Measurements from ENCODE around the gene RLN3. TPM values are rescaled to one million over a fixed set of nuclear protein-coding genes. Genes with fewer than 3 reads are reported as not detected.
"Not testable (repeated sequence)": the region's sequence is repeated elsewhere in the genome, so short reads cannot be mapped to it uniquely, and the experiment has no call there.

The RLN3 gene
- total RNA-seq, 1 donor from 2014 or later: not detected

- DNase-seq (ENCODE audit: low read depth): no peak
Observed at GRCh38 chr19:14021474-14021873, 6.5 kb upstream of the RLN3 start.

DNA sequence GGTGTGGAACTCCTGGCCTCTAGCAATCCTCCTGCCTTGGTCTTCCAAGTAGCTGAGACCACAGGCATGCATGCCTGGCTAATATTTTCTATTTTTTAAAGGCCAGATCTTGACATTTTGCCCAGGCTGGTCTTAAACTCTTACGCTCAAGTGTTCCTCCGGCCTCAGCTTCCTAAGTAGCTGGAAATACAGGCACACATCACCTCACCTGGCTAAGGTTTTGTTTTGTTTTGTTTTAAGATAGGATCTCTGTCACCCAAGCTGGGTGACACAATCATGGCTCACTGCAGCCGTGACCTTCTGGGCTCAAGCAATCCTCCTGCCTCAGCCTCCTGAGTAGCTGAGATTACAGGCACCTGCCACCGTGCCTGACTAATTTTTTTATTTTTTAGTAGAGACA, 5.5 kb upstream of the RLN3 start:
- no peak for DNase-seq (ENCODE audit: low read depth)

- peak; percentile 53 for DNase-seq (ENCODE audit: low read depth)
Observed at GRCh38 chr19:14023404-14024235, 4.3 kb upstream of the RLN3 start.

DNA sequence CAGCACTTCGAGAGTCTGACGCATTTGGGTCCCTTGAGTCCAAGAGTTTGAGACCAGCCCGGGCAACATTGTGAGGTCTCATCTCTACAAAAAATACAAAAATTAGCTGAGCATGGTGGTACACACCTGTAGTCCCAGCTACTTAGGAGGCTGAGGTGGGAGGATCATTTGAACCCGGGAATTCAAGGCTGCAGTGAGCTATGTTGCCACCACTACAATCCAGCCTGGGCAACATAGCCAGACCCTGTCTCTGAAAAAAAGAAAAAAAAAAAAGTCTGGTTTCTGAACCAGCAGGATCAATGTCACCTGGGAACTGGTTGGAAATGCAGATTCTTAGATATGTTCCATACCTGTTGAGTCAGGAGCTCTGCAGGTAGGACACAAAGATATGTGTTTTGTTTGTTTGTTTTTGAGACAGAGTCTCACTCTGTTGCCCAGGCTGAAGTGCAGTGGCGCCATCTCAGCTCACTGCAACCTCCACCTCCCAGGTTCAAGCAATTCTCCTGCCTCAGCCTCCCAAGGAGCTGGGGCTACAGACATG, 1.2 kb upstream of the RLN3 start:
- DNase-seq (ENCODE audit: low read depth): not testable (repeated sequence)

GRCh38 chr19:14028901-14029300, 953 bp downstream of the RLN3 start:
- DNase-seq (ENCODE audit: low read depth): no peak

DNA sequence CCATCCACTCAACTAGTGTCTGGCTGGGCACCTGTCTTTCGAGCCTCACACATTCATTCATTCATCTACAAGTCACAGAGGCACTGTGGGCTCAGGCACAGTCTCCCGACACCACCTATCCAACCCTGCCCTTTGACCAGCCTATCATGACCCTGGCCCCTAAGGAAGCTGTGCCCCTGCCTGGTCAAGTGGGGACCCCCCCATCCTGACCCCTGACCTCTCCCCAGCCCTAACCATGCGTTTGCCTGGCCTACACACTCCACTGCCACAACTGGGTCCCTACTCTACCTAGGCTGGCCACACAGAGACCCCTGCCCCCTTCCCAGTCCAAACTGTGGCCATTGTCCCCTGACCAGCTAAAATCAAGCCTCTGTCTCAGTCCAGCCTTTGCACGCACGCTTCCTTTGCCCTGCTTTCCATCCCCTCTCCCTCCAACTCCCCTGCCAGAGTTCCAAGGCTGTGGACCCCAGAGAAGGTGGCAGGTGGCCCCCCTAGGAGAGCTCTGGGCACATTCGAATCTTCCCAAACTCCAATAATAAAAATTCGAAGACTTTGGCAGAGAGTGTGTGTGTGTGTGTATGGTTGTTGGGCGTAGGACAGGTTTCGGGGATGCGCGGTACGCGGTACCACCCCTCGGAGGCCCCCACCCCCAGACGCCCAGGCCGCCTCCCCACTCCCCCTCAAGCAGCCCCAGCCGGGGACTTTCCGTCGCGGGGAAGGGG, 3.2 kb downstream of the RLN3 start:
- no peak for DNase-seq (ENCODE audit: low read depth)

DNA sequence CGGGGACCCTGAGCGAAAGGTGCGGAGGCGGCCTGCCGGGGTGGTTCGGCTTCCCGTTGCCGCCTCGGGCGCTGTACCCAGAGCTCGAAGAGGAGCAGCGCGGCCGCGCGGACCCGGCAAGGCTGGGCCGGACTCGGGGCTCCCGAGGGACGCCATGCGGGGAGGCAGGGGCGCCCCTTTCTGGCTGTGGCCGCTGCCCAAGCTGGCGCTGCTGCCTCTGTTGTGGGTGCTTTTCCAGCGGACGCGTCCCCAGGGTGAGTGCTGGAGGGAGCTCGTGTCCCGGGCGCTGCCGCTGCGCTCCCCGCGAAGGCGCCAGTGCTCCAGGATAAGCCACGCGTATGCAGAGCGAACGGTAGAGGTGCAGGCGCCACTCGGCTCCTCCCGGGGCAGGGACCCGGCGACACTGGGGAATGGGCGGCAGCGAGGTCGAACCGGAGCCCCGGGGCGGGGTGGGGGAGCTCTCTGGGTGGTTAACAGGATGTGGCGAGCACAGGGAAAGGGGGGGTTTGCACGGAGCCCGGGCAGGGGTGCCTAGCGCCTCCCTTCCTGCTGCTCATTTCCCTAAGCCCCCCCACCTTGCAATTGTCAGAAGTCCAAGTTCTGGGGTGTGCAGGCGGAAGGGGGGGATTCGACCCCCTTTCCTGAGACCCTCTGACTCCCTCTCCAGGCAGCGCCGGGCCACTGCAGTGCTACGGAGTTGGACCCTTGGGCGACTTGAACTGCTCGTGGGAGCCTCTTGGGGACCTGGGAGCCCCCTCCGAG, 4.0 kb downstream of the RLN3 start, which contains the start of gene IL27RA:
Gene IL27RA, plus strand, starts transcription at position 44 of the 762 bp plus-strand sequence. Its CDS starts 111 bp downstream, at position 155.
- DNase-seq (ENCODE audit: low read depth): peak; percentile 21

- DNase-seq (ENCODE audit: low read depth): no peak
Observed at GRCh38 chr19:14033946-14034345, 6.0 kb downstream of the RLN3 start.

GRCh38 chr19:14035159-14035558, 7.2 kb downstream of the RLN3 start:
- not testable (repeated sequence) for DNase-seq (ENCODE audit: low read depth)

GRCh38 chr19:14035706-14036105, 7.8 kb downstream of the RLN3 start:
- DNase-seq (ENCODE audit: low read depth): no peak

DNA sequence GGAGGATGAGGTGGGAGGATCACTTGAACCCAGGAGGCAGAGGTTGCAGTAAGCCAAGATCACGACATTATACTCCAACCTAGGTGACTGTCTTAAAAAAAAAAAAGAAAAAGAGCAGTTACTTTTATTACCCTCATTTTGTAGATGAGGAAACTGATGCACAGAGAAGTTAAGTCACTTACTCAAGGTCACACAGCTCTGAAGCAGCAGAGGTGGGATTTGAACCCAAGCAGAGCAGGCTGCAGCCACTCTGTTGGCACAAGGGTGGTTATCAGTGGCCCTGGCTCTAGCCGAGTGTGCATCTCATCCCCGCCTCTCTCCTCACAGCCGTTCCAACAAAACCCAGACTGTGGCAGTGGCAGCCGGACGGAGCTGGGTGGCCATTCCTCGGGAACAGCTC, 11.2 kb downstream of the RLN3 start:
- no peak for DNase-seq (ENCODE audit: low read depth)

- DNase-seq (ENCODE audit: low read depth): peak; percentile 77
Observed at GRCh38 chr19:14042659-14043608, 15.0 kb downstream of the RLN3 start.

DNA sequence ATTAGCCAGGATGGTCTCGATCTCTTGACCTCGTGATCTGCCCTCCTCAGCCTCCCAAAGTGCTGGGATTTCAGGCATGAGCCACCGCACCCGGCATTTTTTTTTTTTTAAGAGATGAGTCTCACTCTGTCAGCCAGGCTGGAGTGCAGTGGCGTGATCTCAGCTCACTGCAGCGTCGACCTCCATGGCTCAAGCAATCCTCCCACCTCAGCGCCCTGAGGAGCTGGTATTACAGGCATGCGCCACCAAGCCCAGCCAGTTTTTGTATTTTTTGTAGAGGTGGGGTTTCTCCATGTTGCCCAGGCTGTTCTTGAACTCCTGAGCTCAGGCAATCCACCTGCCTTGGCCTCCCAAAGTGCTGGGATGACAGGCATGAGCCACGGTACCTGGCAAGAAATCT, 19.9 kb downstream of the RLN3 start:
- DNase-seq (ENCODE audit: low read depth): not testable (repeated sequence)

GRCh38 chr19:14048443-14049153, 20.6 kb downstream of the RLN3 start:
- DNase-seq (ENCODE audit: low read depth): no peak

DNA sequence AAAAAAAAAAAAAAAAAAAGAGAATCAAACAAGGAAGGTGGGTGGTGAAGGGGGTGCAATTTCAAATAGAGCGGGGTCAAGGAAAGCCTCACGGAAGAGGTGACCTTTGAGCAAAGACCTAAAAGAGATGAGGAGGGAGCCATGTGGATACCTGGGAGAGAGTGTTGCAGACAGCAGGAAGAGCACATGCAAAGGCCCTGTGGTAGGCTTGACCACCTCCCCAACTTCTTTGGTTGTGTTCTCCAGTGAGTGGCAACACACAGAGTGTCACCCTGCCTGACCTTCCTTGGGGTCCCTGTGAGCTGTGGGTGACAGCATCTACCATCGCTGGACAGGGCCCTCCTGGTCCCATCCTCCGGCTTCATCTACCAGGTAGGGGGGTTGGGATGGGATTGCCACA, 22.6 kb downstream of the RLN3 start:
- no peak for DNase-seq (ENCODE audit: low read depth)

DNA sequence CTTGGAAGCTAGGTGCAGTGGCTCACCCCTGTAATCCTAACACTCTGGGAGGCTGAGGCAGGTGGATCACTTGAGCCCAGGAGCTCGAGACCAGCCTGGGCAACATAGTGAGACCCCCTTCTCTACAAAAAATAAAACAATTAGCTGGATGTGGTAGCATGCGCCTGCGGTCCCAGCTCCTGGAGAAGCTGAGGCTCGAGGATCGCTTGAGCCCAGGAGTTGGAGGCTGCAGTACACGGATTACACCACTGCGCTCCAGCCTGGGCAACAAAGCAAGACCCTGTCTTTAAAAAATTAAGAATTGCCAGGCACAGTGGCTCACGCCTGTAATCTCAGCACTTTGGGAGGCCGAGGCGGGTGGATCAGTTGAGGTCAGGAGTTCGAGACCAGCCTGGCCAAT, 23.0 kb downstream of the RLN3 start:
- not testable (repeated sequence) for DNase-seq (ENCODE audit: low read depth)

DNA sequence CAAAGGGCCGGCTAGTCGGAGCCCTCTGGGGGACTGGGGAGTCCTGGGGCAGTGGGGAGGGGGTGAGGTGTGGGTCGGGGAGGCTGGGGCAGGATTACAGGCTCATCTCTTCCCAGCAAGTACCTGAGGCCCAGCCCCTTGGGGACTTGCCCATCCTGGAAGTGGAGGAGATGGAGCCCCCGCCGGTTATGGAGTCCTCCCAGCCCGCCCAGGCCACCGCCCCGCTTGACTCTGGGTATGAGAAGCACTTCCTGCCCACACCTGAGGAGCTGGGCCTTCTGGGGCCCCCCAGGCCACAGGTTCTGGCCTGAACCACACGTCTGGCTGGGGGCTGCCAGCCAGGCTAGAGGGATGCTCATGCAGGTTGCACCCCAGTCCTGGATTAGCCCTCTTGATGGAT, 24.0 kb downstream of the RLN3 start:
- no peak for DNase-seq (ENCODE audit: low read depth)

- no peak for DNase-seq (ENCODE audit: low read depth)
Observed at GRCh38 chr19:14052470-14052869, 24.5 kb downstream of the RLN3 start.

DNA sequence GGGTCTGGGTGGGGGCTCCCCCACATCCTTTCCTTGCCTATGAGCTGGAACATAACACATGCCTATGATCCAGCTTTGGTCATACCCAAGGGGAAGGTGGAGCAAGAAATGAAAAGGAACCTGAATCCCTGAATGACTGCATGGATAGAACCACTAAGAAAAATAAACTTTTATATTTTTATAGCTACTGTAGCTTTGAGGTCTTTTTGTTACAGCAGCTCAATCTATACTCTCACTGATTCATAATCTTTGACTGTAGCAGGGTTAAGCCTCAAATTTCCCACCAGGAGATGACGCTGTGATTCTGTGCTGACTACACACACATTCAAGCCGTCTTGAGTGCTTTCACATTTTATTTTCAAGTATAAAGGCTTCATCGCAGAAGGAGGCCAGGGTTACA, 25.1 kb downstream of the RLN3 start:
- no peak for DNase-seq (ENCODE audit: low read depth)

- no peak for DNase-seq (ENCODE audit: low read depth)
Observed at GRCh38 chr19:14053500-14053899, 25.6 kb downstream of the RLN3 start.

Measured in renal cortical epithelial cell (primary cell).